Middle frontal gyrus (tissue), 1 donor: ENCODE measurements around the gene TOR1A.

Source experiments
- DNase-seq: peaks from one replicate; pipeline ENCODE4 v3.0.0-alpha.2; 2015; ENCODE audit warnings: low spot score; ENCODE audit errors: extremely low spot score

TOR1A gene, protein sequence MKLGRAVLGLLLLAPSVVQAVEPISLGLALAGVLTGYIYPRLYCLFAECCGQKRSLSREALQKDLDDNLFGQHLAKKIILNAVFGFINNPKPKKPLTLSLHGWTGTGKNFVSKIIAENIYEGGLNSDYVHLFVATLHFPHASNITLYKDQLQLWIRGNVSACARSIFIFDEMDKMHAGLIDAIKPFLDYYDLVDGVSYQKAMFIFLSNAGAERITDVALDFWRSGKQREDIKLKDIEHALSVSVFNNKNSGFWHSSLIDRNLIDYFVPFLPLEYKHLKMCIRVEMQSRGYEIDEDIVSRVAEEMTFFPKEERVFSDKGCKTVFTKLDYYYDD

DNA sequence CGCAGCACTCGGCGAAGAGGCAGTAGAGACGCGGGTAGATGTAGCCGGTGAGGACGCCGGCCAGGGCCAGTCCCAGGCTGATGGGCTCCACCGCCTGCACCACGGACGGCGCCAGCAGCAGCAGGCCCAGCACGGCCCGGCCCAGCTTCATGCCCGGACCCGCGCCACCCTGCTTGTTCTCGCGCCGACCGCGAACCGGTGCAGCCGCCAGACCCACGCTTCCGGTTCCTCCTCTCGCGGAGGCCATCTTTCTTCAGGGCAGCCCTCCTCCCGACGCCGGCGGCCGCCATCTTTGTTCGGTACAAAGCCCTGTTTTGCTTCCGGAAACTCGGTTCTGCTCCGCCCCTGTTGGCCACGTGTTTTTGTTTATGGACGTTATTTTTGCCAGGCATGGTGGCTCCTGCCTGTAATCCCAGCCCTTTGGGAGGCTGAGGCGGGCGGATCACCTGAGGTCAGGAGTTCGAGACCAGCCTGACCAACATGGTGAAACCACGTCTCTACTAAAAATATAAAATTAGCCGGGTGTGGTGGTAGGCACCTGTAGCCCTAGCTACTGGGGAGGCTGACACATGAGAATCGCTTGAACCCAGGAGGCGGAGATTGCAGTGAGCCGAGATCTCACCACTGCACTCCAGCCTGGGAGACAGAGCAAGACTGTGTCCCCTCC is at the start of gene TOR1A:
TOR1A (minus strand) TSS at position 202 of the 667 bp plus-strand sequence; CDS start at position 151, 51 bp downstream.
- DNase-seq = peak; percentile 89

DNA sequence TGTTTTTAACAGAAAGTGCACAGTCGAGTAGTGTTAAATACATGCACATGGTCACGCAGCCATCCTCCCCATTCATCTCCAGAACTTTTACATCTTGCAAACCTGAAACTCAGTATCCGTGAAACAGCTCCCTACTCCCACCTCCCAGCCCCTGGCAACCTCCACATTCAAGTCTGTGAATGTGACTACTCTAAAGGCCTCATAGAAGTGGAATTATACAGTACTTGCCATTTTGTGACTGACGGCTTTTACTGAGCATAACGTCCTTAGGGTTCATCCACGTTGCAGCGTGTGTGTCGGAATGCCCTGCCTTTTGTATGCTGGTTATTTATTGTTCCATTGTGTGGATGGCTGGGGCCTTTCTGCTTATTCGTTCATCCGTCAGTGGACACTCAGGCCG is 47.1 kb upstream of the TOR1A start:
- no peak for DNase-seq

DNA sequence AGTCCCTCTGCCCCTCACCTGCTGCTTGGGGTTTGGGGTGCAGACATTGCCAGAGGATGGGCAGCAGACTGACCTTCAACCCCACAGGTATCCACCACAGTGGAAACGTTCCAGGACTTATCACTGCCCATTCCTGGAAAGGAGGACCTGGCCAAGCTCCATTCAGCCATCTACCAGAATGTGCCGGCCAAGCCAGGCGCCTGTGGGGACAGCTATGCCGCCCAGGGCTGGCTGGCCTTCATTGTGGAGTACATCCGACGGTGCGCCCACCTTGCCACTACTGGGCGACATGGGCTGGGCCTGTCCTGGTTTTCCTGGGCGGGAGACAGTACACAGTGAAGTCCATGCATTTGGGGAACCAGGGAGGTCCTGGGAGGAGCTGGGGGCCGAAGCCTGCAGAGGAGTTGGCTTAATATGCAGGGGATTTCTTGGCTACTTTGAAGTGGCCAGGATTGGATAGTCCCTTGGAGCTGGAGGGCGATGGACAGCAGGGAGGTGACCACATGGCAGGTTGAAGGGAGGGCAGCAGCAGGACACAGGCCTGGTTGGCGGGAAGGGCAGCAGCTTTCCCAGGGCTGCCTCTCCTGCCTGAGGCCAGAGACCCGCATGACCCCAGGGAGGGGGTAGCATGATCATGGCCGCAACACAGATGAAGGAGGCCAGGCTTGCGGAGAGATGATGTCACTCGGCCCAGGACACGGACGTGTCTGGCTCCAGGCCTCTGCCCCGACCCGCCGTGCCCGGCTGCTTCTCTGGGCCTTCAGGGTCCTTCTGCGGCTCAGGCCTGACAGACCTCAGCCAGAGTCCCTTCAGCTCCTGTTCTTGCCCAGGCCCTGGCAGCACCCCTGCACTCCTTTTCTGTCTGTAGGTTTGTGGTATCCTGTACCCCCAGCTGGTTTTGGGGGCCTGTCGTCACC is 45.9 kb upstream of the TOR1A start:
- DNase-seq = no peak

DNA sequence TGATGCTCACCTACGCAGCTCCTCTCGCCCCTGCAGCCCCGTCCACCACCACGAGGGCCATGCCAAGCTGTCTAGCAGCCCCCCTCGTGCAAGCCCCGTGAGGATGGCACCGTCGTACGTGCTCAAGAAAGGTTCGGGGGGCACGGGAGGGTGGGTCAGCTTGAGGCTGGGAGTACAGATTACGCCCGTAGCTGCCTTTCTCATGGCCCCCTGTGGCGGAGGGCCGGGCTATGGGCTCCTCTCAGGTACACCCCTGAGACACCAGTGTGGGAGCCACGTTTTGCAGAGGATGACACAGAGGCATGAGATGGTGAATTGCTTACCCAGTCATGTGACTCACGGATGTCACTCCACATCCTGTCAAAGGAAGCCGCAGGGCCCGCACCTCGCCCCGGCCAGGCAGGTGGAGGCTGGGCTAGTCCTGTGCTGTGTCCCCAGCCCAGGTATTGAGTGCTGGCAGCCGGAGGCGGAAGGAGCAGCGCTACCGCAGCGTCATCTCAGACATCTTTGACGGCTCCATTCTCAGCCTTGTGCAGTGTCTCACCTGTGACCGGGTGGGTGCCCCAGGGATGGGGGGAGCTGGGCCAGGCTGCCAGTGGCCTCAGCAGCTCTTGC is 45.0 kb upstream of the TOR1A start:
- DNase-seq = no peak

DNA sequence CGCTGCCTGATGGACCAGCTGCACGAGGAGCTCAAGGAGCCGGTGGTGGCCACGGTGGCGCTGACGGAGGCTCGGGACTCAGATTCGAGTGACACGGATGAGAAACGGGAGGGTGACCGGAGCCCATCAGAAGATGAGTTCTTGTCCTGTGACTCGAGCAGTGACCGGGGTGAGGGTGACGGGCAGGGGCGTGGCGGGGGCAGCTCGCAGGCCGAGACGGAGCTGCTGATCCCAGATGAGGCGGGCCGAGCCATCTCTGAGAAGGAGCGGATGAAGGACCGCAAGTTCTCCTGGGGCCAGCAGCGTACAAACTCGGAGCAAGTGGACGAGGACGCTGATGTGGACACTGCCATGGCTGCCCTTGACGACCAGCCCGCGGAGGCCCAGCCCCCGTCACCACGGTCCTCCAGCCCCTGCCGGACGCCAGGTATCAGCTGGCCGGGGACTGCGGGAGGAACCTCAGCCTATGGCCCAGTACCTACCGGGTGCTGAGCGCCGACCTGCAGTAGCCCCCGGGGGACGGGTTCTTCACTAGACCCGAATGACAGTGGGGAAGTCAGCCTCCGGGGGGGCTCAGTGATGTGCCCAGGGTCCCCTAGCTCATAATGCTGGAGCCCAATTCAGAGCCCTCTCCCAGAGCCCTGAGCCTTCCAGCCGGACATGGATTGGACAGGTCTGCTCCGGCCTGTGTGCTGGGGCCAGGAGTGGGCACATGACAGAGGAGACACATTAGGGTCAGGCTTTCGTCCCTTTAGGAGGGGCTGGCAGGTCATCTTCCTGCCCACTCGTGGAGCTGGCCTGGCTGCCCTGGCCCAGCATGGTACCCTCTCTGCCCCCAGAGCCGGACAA is 44.3 kb upstream of the TOR1A start:
- no peak for DNase-seq

DNA sequence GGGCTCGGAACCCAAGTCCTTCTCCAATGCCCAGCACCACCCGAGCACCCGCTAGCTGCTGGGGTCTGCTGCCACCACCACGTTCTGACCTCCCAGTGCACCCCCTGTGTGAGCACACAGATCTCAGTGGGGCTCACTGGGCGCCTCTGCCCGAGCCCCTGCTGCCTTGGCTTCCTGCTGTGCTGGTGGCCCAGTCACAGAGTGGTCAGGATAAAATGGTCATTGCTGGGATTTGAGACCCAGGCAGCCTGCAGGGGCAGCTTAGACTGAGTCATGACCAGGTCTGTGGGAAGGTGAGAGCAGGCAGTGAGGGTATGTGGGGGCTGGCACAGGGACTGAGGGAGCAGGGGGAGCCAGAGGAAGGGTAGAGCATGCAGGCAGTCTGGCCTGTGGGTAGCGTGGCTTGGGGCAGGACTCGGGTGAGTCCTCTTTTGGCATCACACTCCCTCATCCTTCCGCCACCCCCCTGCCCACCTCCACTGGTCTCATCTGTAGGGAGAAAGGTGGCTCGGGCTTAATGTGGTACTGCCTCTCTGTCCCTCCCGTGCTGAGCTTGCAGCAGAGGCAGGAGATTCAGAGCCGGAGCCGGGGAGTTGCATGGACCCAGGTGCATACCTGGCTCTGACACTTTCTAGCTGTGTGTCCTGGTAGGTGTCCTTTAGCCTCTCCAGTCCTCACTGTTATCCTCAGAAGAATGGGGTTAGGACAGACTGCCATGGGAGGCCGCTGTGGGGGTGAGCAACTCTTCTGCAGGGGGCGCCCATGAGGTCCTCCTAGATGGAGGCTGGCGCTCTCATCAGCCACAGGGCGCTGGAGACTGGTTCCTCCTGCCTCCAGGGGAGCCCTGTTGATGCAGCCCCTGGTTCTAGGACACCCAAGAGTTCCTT is 43.4 kb upstream of the TOR1A start:
- no peak for DNase-seq

DNA sequence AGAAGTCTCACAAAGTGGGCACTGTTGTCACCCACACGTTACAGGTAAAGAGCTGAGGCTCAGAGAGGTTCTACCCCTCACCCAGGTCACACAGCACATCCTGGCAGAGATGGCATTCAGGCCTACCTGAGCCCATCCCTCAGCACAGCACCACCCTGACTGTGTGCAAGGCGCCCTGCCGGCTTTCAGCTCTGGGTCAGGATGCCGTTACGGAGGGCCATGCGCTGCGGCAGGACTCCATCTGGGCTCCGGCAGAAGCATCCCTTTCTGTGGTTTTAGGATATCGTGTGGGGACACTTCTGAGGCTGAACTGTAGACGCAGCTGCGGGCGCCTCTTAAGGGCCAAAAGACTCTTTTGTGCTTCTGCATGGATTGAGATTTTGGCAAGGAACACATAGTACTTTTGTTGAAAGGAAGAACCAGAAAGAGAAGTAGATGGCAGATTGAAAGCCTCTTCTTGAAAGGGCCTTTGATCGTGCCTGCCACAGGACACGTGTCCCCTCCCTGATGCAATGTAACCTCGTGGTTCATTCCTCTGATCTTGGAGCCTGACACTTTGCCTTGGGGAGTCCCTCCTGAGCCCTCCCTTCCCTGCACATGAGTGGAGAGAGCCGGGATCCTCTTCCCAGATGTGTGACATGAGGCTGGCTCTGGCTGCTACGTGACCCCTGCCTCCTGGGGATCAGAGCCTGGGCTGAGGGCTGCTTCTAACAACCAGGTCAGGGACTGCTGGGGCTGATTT is 42.6 kb upstream of the TOR1A start:
- no peak for DNase-seq

DNA sequence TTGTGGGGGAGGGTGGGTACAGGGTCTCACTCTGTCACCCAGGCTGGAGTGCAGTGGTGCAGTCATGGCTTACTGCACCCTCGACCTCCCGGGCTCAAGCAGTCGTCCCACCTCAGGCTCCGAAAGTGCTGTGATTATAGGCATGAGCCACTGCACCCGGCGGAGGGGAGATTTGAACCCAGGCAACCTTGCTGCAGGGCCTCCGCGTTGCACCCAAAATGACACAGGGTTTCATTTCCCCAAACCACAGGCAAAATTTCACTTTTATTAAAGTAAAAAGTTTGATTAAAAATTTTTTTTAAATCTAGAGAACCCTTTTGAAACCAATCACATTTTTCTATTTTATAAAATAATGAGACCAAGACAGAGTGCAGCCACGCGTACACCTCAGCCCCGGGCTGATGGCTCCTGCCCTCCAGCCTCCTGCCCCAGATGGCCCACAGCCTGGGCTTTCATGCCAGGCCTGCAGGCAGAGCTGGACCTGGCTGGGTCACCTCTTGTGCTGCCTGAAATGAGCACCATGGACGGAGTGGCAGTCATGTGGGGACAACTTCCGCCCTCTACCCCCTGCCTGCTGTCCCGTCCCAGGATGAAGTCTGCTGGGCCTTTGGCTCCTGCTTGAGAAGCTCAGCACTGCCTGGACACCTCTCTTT is 41.9 kb upstream of the TOR1A start:
- no peak for DNase-seq

DNA sequence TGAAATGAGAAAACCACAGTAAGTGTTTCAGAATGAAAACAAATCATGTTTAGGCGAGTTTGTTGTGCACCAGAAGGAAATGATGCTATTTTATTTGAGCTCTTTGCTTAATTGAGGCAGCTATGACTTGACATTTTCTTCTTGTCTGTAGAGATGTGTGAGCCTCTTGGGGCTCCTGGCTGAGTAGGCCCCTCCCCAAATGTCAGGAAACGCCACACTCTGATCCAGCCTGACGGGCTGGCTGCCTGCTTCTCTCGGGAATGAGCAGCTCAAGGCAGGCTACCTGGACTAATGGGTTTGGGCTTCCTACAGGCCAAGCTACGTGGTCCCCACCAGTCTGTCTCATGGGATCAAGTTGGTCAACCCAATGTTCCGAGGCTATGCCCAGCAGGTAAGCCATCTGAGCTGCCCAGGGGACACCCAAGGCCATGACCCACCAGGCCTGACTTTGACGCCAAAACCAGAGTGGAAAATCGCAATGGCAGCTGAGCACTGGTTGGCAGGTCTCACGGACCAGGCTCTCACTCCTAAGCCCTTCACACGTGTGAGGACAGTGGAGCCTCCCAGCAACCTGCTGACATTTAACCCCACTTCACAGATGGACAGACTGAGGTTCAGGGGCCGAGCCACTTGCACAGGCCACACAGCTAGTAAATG is 41.2 kb upstream of the TOR1A start:
- no peak for DNase-seq

DNA sequence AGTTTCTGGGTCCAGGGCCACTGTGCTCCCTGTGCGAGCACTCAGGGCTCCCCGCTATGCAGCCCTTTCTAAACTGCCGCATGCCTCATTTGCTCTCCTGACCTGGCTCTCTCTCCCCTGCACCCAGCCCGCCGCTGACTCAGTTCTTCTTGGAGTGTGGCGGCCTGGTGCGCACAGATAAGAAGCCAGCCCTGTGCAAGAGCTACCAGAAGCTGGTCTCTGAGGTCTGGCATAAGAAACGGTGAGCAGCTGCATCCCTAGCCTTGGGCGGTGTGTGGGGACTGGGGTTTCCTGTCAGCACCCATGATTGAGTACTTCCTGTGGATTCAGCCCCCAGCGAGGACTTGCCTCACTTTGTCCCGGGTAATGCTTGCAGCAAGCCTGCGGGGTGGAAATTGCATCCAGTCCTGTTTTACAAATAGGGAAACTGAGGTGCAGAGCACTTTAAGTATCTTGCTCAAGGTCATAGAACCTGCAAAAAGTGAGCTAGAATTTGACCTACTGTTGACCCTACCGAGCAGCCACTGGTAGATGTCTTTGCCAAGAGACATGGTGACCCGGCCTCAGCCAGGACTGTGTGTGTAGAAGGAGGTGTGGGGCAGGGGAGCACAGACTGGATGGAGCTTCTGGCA is 39.2 kb upstream of the TOR1A start:
- no peak for DNase-seq

DNA sequence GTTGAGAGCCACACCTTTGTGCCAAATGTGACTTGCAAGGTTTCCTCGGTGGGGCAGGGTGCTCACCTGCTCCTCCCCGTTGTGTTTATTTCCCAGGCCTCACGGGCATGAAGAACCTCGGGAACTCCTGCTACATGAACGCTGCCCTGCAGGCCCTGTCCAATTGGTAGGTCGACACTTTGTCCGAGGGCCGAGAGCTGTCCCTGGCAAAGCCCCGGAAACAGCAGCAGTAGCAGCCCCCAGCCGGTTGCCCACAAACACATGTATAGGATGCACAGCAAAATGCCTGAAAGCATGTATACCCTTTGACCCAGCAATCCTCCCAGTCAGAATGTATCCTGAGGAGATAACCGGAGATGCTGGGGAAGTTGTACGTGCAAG is 37.5 kb upstream of the TOR1A start:
- DNase-seq = no peak

DNA sequence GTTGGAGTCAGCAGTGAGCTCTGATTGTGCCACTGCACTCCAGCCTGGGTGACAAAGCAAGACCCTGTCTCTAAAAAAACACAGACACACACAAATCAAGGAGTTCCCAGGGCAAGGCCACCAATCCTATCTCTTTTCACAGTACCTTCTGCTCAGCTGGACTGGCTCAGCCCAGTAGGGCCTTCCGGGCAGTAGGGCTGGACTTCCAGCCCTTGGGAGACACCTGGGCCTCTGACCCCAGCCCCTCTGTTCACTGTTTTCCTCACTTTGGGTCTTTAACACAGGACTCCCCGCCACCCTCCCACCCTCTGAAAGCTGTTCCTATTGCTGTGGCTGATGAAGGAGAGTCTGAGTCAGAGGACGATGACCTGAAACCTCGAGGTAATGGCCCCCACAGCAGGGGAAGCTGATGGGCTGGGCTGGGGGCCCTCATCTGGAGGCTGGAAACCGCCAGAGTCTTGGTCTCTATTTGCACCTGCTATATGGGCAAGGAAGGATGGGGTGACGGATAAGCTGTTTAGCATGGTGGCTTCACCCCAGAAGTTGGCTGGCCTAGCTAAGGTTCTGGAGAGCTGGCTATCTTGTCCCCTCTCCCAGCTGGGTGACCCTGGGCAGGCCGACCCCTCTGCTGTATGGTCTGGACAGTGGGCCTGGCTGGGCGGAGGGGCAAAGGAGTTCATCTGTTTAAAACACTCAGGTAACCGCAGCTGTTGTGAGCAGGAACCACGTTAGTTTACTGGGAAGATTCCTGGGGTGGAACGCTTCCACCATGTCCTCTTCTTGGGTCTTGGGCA is 36.9 kb upstream of the TOR1A start:
- DNase-seq = no peak

DNA sequence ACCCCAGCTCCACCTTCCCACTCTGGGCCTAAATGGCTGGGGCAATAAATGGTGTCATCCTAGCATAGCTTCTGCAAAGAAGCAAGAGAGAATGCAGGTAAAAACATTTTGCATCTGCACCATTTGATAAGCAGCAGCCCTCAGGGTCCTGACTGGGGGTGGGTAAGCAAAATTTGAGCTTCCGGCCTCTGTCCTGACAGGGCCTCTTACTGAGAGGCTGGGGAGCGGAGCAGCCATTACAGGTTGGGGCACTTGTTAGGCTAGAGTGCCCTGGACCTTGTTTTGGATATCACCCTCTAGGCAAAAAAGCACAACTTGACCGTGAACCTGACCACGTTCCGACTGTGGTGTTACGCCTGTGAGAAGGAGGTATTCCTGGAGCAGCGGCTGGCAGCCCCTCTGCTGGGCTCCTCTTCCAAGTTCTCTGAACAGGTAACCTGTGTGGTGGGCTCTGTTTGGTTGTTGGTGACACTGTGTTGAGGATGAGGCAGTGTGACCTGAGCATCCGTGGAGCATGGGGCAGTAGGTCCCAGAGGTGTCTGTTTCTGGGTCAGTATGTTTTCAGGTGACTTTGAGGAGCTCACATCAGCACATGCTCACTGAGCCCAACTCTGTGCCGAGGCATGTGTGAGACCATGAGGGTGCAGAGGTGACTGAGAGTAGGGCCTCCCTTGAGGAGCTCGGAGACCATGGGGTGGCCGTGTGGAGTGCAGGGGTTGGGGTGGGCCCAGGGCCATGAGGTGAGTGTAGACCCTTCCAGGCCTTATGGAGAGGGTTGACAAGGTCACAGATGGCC is 34.4 kb upstream of the TOR1A start:
- no peak for DNase-seq

DNA sequence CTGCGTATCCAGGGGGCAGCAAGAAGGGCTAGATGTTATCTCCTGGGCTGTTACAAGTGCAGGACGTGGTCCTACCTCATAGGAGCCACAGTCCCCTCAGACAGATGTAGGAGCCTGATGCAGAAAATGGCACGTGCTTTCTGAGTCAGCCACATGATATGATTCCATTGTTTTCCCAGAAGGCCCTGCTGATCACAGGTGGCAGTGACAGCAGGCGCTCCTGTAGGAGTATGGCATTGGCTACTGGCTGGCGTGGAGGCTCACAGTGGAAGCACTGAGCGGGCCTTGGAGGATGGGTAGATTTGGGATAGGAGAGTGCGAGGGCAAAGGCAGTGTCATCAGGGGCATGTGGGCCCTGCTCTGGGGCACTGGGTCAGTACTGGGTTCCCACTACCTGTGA is 33.3 kb upstream of the TOR1A start:
- no peak for DNase-seq

DNA sequence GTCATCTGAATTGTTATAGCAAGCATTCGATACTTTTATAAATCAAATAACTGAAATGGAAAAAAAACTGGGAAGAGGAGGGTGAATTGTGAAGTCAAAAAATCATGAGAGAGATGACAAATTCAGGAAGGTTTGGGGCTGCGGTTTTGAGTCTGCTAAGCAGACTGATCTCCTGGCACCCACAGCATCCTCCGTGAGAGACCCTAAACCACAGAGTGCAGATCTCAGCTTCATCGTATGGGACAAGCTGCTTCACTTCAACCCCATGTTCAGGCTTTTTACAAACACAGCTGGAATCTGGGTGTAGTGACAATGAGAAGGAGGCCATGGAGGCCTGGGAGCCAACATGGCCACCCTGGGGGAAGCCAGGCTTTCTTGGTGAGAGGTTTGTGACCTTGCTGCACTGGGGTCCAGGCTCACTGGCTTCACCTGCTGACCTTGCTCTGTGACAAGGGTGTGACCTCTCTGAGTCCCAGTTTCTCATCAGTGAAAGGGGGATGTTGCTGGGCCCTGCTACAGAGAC is 30.7 kb upstream of the TOR1A start:
- no peak for DNase-seq

DNA sequence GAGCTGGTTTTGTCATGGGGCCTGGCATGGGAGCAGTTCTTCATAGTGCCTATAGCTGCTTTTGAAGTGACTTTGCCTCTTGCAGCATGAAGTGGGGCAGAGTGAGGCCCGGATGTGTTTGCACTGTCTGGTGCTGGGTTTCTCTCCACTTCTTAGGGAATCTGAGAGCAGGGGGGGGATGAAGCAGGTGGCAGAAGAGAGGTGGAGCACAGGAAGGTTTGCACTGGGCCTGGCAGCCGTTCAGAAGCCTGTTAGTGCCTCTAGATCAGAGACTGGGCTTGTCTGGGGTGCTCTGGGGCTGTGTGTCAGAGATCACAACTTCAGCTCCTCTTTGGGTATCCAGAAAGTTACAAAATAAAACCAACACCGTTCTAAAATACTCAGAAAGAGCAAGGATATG is 29.7 kb upstream of the TOR1A start:
- no peak for DNase-seq
